Measurements from ENCODE around the gene MT1B. TPM values are rescaled to one million over a fixed set of nuclear protein-coding genes. Genes with fewer than 3 reads are reported as not detected.

MT1B gene
- total and polyA plus RNA-seq, 4 donors, result 1.1 TPM; not detected in 3

DNA sequence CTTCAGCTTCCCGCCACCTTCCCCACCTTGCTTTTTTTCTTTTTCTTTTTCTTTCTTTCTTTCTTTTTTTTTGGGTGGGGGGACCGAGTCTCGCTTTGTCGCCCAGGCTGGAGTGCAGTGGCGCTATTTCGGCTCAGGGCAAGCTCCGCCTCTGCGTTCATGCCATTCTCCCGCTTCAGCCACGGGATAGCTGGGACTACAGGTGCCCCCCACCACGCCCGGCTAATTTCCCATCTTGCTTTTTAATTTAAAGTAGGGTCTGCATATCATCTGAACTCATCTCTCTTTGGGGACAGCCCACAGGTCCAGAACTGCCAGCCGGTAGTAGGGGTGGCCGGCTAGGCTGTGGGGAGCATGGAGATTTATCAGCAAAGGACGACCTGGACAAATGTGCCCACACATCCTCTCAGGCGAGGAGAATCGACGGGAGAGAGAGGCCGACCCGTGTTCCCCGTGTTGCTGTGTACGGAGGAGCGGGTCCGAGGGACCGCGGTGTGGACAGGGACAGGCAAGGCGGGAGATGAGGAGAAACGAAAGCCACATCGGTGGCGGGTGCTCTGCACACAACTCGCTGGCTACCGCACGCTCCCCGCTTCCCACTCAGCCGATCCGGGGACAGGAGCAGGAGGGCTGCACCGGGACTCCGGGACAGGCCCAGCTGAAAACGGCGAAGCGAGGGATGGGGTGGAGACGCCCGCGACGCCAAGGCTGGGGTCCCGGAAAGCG lies 16.8 kb upstream of the MT1B start:
- Histone ChIP-seq H3K27ac (ENCODE audit: low read depth, low read length) (no peak overlapping the region), H3K4me3 (ENCODE audit: low read depth, low read length) (no peak overlapping the region), H3K36me3 (ENCODE audit: control insufficient read depth, insufficient read depth, low read length) (no peaks in the 10 kb centered on the region), H3K27me3 (ENCODE audit: control insufficient read depth, insufficient read depth, low read length) (peaks cover 92% of the 10 kb centered on the region), H3K9me3 (ENCODE audit: control insufficient read depth, insufficient read depth, low read length) (no peaks in the 10 kb centered on the region), H3K4me1 (ENCODE audit: control insufficient read depth, insufficient read depth, low read length) (peaks cover 45% of the 10 kb centered on the region)
- no peak for DNase-seq (ENCODE audit: low read depth in 4 of 6, low spot score in 6 of 6)
- WGBS (ENCODE audit: insufficient coverage), result 13% methylated on average over 44 of the region's 47 CpGs

- no peak for DNase-seq (ENCODE audit: low read depth in 4 of 6, low spot score in 6 of 6)
- Histone ChIP-seq H3K4me3 (ENCODE audit: low read depth, low read length) (no peak overlapping the region), H3K4me1 (ENCODE audit: control insufficient read depth, insufficient read depth, low read length) (peaks cover 45% of the 10 kb centered on the region), H3K9me3 (ENCODE audit: control insufficient read depth, insufficient read depth, low read length) (no peaks in the 10 kb centered on the region), H3K36me3 (ENCODE audit: control insufficient read depth, insufficient read depth, low read length) (no peaks in the 10 kb centered on the region), H3K27me3 (ENCODE audit: control insufficient read depth, insufficient read depth, low read length) (peaks cover 97% of the 10 kb centered on the region), H3K27ac (ENCODE audit: low read depth, low read length) (no peak overlapping the region)
- WGBS (ENCODE audit: insufficient coverage), result 5% methylated on average over 37 of the region's 40 CpGs
Measured at GRCh38 chr16:56635441-56635967, 16.2 kb upstream of the MT1B start.

DNA sequence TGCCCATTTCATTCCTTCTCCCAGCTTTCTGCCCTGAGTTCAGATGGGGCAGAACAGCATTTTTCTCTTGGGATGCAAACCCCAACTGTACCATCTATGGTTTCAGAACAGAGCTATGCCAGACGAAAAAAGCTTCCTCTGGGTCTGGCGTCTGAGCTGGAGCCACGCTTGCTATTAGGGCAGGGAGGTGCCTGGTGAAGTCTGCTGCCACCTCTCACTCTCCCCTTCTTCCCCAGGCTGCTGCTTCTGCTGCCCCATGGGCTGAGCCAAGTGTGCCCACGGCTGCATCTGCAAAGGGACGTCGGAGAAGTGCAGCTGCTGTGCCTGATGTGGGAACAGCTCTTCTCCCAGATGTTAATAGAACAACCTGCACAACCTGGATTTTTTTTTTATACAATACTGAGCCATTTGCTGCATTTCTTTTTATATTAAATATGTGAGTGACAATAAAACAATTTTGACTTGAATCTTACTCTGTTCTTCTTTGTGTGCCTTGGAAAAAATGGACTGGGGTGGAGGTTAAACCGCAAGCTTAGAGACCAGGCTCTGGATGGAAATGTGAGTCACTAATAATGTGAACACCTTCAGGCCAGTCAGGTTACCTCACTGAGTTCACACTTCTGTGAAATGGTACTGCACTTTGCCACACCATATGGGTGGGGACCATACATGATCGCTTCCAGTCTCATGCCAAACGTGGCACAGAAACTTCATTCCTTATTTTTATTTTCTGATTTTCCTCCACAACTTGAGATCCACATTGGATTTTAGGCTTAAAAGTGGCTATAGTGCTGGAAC lies 14.9 kb upstream of the MT1B start:
- DNase-seq (ENCODE audit: low read depth in 4 of 6, low spot score in 6 of 6), result no peak
- Histone ChIP-seq H3K4me3 (ENCODE audit: low read depth, low read length) (no peak overlapping the region), H3K27ac (ENCODE audit: low read depth, low read length) (no peak overlapping the region), H3K27me3 (ENCODE audit: control insufficient read depth, insufficient read depth, low read length) (peaks cover 94% of the 10 kb centered on the region), H3K4me1 (ENCODE audit: control insufficient read depth, insufficient read depth, low read length) (peaks cover 44% of the 10 kb centered on the region), H3K36me3 (ENCODE audit: control insufficient read depth, insufficient read depth, low read length) (no peaks in the 10 kb centered on the region), H3K9me3 (ENCODE audit: control insufficient read depth, insufficient read depth, low read length) (no peaks in the 10 kb centered on the region)
- WGBS (ENCODE audit: insufficient coverage), result 23% methylated on average over 6 of the region's 9 CpGs

DNA sequence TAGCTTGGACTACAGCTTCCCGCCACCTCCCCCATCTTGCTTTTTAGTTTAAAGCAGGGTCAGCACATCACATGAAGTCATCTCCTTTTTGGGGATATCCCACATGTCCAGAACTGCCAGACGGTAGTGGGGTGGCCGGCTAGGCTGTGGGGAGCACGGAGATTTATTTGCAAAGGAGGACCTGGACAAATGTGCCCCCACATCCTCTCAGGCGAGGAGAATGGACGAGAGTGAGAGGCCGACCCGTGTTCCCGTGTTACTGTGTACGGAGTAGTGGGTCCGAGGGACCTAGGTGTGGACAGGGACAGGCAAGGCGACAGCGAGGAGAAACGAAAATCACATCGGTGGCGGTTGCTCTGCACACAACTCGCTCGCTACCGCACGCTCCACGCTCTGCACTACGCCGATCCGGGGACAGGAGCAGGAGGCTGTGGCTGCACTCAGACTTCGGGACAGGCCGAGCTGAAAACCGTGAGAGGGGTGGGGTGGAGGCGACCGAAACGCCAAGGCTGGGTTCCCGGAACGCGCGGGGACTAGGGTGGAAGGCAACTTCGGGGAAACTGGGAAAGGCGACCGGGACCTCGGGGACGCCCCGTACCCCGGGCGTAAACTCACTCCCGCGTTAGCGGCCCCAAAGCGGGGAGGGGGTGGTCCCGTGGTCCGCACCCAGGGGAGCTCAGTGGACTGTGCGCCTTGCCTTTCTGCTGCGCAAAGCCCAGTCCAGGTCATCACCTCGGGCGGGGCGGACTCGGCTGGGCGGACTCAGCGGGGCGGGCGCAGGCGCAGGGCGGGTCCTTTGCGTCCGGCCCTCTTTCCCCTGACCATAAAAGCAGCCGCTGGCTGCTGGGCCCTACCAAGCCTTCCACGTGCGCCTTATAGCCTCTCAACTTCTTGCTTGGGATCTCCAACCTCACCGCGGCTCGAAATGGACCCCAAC lies 13.6 kb upstream of the MT1B start, which contains the start of gene MT1A:
Gene MT1A (plus strand): TSS at position 853 of the 937 bp plus-strand sequence. CDS start 73 bp downstream, at position 926.
- Histone ChIP-seq H3K27me3 (ENCODE audit: control insufficient read depth, insufficient read depth, low read length) (peaks cover 91% of the 10 kb centered on the region), H3K27ac (ENCODE audit: low read depth, low read length) (no peak within 1 kb of the TSS), H3K36me3 (ENCODE audit: control insufficient read depth, insufficient read depth, low read length) (no peaks in the 10 kb centered on the region), H3K4me3 (ENCODE audit: low read depth, low read length) (peak within 1 kb of the TSS; percentile 42), H3K4me1 (ENCODE audit: control insufficient read depth, insufficient read depth, low read length) (peaks cover 34% of the 10 kb centered on the region), H3K9me3 (ENCODE audit: control insufficient read depth, insufficient read depth, low read length) (no peaks in the 10 kb centered on the region)
- WGBS (ENCODE audit: insufficient coverage), result 4% methylated on average over 62 of the region's 68 CpGs
- DNase-seq (ENCODE audit: low read depth in 4 of 6, low spot score in 6 of 6), result peak in 2 of 6 donors; percentile 54 to 57

GRCh38 chr16:56639045-56639444 lies 12.6 kb upstream of the MT1B start:
- peaks cover 91% of the 10 kb centered on the region for H3K27me3 ChIP-seq (ENCODE audit: control insufficient read depth, insufficient read depth, low read length)
- peaks cover 36% of the 10 kb centered on the region for H3K4me1 ChIP-seq (ENCODE audit: control insufficient read depth, insufficient read depth, low read length)
- no peak for DNase-seq (ENCODE audit: low read depth in 4 of 6, low spot score in 6 of 6)
- WGBS (ENCODE audit: insufficient coverage), result no CpG with 5 or more reads among the region's 1 CpG
- no peaks in the 10 kb centered on the region for H3K9me3 ChIP-seq (ENCODE audit: control insufficient read depth, insufficient read depth, low read length)
- no peaks in the 10 kb centered on the region for H3K36me3 ChIP-seq (ENCODE audit: control insufficient read depth, insufficient read depth, low read length)
- no peak overlapping the region for H3K4me3 ChIP-seq (ENCODE audit: low read depth, low read length)
- H3K27ac ChIP-seq (ENCODE audit: low read depth, low read length), result no peak overlapping the region

GRCh38 chr16:56640076-56640475 lies 11.6 kb upstream of the MT1B start:
- DNase-seq (ENCODE audit: low read depth in 4 of 6, low spot score in 6 of 6), result no peak
- Histone ChIP-seq H3K27me3 (ENCODE audit: control insufficient read depth, insufficient read depth, low read length) (peaks cover 91% of the 10 kb centered on the region), H3K27ac (ENCODE audit: low read depth, low read length) (no peak overlapping the region), H3K9me3 (ENCODE audit: control insufficient read depth, insufficient read depth, low read length) (no peaks in the 10 kb centered on the region), H3K36me3 (ENCODE audit: control insufficient read depth, insufficient read depth, low read length) (no peaks in the 10 kb centered on the region), H3K4me3 (ENCODE audit: low read depth, low read length) (no peak overlapping the region), H3K4me1 (ENCODE audit: control insufficient read depth, insufficient read depth, low read length) (peaks cover 30% of the 10 kb centered on the region)
- WGBS (ENCODE audit: insufficient coverage), result no CpG with 5 or more reads among the region's 1 CpG

DNA sequence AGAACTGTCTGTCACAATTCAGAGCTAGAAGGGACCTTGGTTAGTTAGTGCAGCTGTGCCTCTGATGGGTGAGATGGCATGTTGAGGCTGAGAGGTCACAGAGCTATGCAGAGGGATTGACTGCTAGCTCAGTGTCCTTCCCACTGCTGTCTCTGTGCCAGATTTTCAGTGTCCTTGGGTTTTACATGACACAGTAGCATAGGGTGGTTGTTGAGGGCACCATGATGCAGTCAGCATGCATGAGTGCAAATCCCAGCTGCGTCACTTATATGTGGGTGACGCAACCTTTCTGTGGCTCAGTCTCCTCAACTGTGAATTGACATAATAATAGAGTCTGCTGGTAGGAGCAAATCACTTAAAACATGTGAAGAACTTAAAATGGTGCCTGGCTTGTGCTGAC lies 10.5 kb upstream of the MT1B start:
- no peak for DNase-seq (ENCODE audit: low read depth in 4 of 6, low spot score in 6 of 6)
- no peaks in the 10 kb centered on the region for H3K9me3 ChIP-seq (ENCODE audit: control insufficient read depth, insufficient read depth, low read length)
- no peak overlapping the region for H3K4me3 ChIP-seq (ENCODE audit: low read depth, low read length)
- no peak overlapping the region for H3K27ac ChIP-seq (ENCODE audit: low read depth, low read length)
- H3K27me3 ChIP-seq (ENCODE audit: control insufficient read depth, insufficient read depth, low read length), result peaks cover 91% of the 10 kb centered on the region
- no peaks in the 10 kb centered on the region for H3K36me3 ChIP-seq (ENCODE audit: control insufficient read depth, insufficient read depth, low read length)
- WGBS (ENCODE audit: insufficient coverage), result 100% methylated on average over 2 of the region's 2 CpGs
- peaks cover 23% of the 10 kb centered on the region for H3K4me1 ChIP-seq (ENCODE audit: control insufficient read depth, insufficient read depth, low read length)

- Histone ChIP-seq H3K27me3 (ENCODE audit: control insufficient read depth, insufficient read depth, low read length) (peaks cover 91% of the 10 kb centered on the region), H3K36me3 (ENCODE audit: control insufficient read depth, insufficient read depth, low read length) (no peaks in the 10 kb centered on the region), H3K27ac (ENCODE audit: low read depth, low read length) (no peak overlapping the region), H3K9me3 (ENCODE audit: control insufficient read depth, insufficient read depth, low read length) (no peaks in the 10 kb centered on the region), H3K4me3 (ENCODE audit: low read depth, low read length) (no peak overlapping the region), H3K4me1 (ENCODE audit: control insufficient read depth, insufficient read depth, low read length) (peaks cover 17% of the 10 kb centered on the region)
- WGBS (ENCODE audit: insufficient coverage), result 5% methylated on average over 42 of the region's 42 CpGs
- no peak for DNase-seq (ENCODE audit: low read depth in 4 of 6, low spot score in 6 of 6)
Measured at GRCh38 chr16:56643080-56643778, 8.5 kb upstream of the MT1B start.
